Esophagus mucosa (tissue), 1 donor: ENCODE data around the gene TXNDC17. TPM values are rescaled to one million over a fixed set of nuclear protein-coding genes. Genes with fewer than 3 reads are reported as not detected.
A peak's percentile ranks its signal among the peaks of the same experiment; 100 is the strongest.
"Not testable (repeated sequence)": the region's sequence is repeated elsewhere in the genome, so short reads cannot be mapped to it uniquely, and the experiment has no call there.

Source experiments
- ATAC-seq: fragments of 200-7000 bp; cut with Tn5 transposase; one replicate; pipeline ENCODE4 v1.9.1; 2020
- total RNA-seq: library from RNA; stranded (reverse); gene quantifications from one replicate; pipeline ENCODE4 v1.2.4, GENCODE V29; 2023
- donor health status: DM: yes; HTN: yes; CAD: no.

Gene TXNDC17
- total RNA-seq, 1 donor from 2014 or later: 322 TPM

DNA sequence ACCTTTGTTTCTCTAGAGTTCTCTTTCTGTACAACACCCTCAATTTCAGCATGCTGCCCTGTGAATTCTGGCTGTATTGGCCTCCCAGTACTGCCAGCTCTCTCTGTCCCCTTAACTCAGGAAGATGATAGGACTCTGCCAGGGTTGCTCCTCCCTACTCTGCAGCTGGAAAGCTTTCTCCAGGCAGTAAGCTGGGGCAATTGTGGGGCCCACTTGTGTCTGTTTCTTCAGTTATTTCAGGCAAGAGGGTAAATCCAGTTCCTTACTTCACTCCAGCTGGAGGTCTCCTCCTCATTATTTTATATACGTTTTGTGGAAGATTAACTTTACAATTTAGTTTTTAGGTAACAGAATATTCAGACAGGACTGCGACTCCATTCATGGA lies 20.6 kb downstream of the TXNDC17 start:
- no peak for ATAC-seq

DNA sequence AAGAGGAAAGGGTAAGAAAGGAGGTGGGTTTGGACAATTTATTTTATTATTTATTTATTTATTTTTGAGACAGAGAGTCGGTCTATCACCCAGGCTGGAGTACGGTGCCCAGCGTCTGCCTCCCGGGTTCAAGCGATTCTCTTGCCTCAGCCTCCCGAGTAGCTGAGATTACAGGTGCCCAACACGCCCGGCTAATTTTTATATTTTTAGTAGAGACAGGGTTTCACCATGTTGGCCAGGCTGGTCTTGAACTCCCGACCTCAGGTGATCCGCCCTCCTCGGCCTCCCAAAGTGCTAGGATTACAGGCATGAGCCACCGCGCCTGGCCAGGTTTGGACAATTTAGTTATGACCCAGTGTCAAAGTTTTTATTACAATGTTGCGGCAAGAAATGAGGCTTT lies 22.3 kb downstream of the TXNDC17 start:
- ATAC-seq: not testable (repeated sequence)

DNA sequence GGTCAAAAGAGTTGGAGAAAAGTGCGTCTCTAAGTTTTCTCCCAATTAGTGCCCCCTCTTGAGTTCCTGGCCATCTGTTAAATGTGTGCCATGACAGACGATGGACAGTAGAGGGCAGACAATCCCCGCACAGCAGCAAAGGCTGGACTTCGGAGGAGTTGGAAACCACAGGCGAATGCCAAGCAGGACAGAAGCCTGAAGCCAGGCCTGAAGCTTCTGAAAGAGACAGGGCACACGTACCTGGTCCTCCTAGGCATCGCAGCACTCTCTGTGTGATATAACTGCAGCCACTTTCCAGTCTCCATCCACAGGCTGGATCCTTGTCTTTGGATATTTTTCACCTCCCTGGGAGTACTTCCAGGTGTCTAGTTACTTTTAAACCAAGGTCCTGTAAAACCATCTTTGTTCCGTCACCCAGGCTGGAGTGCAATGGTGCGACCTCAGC lies 25.2 kb downstream of the TXNDC17 start:
- peak; percentile 61 for ATAC-seq

DNA sequence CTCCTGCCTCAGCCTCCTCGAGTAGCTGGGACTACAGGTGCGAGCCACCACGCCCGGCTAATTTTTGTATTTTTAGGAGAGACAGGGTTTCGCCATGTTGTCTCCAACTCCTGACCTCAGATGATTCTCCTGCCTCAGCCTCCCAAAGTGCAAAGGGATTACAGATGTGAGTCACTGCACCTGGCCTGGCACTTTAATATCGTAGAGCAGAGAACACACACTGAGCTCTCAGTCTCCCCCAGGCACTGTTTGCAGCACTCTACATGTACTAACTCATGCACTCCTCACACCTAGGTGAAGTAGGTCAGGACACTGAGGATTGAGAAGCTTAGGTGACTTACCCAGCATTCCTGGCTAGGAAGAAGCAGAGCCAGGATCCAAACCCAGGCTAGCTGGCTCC lies 25.7 kb downstream of the TXNDC17 start:
- peak; percentile 82 for ATAC-seq

DNA sequence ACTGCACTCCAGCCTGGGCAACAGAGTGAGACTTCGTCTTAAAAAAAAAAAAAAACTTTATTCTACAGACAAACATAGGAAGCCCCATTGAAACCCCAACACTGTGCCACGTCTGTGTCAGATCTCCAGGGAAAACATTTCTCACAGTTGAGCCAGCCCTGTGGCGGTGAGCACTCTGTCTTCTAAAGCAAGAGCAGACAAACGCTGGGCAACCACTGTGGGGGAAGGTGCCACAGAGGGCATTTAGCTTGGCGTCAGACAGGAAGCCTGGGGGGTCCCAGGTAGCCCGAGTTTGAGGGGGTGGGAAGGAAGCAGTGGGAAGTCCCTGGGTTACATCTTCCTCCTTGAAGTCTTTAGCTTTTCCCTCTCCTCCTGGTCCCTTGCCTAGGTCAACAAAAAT lies 26.7 kb downstream of the TXNDC17 start:
- ATAC-seq: no peak

DNA sequence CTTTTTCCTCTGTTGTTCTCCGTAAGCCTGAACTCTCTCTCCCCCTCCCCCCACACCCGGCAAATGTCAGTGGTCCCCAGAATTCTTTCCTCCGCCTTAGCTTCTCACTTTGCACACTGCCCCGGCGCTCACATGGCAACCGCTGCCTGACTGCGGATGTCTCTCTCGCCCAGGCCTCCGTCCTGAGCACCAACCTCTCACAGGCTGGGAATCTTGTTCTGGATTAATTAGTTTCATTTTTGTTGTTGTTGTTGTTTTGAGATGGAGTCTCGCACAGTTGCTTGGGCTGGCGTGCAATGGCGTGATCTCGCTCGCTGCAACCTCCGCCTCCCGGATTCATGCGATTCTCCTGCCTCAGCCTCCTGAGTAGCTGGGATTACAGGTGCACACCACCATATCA lies 27.4 kb downstream of the TXNDC17 start:
- no peak for ATAC-seq

DNA sequence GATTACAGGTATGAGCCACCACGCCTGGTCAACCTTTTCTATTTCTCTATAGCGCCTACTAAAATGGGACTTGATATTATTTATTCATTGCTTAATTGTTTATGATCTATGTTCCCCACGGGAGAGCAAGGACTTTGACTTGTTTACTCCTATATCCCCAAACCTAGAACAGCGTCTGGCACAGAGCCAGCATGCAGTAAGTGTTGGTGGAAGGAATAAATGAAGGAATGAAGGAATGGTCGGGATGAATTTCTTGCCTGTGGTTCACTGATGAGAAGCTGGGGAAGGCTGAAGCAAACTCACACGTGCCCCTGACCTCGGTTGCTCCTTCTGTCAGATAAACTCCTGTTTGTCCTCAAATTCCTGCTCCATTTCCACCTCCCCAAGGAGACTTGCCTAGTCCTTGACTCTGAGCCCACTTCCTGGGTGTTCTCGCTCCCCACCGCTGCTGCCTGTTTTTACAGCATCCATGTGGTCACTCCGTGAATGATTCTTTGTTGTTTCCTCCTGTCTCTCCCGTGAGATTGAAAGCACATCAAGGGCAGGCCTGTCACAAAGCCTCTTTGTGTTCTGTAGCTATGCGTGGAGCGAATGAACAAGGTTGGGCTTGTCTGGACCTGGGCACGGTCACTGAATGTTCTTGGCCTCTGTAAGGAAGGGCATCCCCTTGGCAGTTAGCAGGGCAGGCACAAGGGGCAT lies 28.0 kb downstream of the TXNDC17 start:
- peak; percentile 39 for ATAC-seq

DNA sequence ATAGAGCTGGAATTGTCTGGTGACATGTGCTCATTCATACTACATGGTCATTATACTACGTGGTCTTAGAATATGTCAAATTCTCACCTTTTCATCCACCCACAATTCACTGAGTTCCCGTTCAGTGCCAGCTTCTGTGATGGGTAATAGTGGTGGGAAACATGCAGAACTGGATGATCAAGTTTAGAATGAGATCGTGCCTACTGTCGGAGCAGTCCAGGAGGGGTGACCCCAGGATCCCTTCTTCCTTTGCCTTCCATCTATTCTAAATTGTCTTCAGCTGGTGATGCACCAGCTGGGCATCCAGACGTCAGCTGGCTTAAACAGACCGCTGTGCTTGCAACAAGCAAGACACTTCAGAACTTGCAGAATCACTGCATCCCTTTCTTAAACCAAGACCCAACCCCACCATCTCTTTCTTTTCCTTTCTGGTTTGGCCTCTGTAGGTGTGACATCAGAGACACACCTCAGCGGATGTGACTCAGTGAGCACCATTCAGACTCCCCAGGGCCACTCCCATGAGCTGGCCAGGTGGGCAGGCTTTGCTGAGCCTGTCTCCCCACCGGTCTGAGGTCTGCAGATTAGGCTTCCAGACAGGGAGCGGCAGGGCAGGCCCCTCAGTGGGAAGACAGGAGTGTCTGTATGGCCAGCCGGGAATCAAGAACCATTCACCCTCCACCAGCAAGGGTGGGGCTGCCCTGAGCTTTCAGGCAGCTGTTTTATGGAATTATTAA lies 28.8 kb downstream of the TXNDC17 start:
- ATAC-seq: peak; percentile 91

DNA sequence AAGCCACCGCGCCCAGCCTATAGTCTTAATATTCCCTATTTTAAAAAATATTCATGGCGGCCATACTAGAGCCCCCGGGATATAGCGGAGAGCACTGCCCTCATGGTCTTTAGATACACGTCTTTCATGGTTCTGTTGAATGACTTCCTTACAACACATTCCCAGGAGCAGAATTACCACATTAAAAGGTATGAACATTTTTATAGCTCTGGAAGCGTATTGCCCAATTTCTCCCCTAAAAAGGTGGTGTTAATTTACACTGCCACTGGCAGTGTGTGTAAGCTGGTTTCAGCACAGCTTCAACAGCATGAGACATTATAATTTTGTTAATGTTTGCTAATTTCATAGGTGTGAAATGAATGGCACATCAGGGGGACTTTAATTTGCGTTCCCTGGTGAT lies 29.7 kb downstream of the TXNDC17 start:
- ATAC-seq: no peak

DNA sequence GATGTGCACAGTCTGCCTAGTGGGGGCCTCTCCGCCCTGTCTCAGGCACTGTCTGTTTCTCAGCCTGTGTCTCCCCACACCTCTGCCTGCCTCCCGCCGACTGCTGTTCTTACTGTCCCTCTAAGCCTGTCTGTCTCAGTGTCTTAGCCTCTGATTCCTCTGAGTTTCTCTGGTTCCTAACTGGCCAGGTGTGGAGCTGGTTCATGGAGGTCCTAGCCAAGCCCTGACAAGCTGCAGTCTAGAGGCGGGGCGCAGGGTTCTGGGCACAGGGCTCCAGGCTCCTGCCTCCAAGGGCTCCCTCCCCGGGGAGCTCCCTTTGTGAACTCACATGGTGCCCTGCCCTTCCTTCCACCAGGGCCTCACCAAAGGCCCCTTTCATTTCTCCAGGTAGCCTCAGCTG lies 30.1 kb downstream of the TXNDC17 start:
- ATAC-seq: peak; percentile 29

DNA sequence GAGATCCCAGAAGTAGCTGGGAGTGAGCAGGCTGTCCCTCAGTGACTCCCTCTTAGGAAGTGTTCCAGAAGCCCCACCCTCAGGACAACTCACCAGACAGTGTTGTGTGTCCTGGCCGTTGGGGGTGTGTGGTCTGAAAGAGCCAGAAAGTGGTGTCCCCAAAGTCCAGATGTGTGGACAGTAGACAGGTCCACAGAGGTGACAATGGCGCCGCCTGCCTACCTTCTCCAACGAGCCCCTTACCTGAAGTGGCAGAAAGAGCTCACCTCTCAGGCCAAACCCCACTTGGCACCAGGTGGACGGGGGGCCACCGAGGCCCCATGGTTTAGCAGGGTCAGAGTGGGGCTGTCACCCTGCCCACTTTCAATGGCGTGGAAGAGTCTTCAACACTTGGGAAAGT lies 30.6 kb downstream of the TXNDC17 start:
- ATAC-seq: peak; percentile 13

DNA sequence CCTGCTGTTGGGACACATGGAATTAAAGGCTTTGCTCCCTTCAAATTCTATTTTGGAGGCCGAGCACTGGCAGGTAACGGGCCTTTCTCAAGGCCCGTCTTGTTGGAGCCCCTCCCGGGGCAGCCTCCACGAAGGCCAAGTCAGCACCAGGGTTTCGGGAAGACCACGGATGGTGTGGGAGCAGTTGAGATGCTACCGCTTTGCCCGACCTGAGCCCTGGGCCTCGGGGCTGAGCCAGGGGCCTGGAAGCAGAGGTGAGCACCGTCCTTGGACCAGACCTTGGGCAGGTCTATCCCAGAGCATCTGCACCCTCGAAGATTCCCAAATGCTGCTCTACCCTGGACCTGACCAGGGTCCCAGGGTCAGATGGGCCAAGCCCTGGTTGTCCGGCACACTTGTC lies 33.7 kb downstream of the TXNDC17 start:
- no peak for ATAC-seq

DNA sequence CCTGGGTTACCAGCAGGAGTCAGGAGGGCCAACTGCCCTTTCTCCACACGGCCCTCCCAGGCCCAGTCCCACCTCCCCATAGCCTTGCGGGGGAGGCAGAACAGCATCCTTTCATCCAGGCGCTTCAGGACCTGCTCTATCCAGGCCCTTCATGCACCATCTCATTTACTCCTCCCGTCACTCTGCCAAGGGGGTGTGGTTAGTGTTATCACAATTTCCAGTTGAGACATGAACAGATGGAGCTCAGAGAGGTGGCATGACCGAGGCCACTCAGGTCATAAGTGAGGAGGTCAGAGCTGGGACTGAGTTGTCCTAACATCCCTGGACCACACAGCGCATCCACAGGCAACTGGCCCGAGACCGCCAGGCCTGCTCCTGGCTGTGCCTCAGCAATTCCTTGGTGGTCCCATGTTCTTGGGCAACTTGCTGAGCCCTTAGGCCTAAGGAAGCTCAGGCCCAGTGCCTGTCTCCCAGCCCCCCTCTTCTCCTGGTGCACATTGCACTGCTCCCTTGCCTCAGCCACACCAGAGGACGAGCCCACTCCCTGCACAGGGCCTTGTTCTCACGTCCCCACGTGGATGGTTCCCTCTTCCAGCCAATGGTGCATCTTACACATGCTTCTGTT lies 34.5 kb downstream of the TXNDC17 start:
- ATAC-seq: peak; percentile 21

DNA sequence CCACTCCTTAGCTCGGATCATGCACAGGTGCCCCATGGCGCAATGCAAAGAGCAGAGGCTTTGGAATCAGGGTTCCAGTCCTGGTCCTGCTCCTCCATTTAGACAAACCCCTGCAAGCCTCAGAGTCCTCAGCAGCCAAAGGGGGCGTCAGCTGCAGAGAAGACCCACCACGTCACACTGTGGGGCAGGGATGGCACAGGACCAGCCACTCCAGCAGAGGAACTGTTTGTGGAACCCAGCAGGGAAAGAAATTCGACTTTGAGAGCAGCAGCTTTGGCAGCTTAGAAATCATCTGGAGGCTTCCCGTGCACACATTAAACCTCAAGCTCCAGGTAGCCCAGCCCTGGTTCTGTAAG lies 35.9 kb downstream of the TXNDC17 start:
- no peak for ATAC-seq

DNA sequence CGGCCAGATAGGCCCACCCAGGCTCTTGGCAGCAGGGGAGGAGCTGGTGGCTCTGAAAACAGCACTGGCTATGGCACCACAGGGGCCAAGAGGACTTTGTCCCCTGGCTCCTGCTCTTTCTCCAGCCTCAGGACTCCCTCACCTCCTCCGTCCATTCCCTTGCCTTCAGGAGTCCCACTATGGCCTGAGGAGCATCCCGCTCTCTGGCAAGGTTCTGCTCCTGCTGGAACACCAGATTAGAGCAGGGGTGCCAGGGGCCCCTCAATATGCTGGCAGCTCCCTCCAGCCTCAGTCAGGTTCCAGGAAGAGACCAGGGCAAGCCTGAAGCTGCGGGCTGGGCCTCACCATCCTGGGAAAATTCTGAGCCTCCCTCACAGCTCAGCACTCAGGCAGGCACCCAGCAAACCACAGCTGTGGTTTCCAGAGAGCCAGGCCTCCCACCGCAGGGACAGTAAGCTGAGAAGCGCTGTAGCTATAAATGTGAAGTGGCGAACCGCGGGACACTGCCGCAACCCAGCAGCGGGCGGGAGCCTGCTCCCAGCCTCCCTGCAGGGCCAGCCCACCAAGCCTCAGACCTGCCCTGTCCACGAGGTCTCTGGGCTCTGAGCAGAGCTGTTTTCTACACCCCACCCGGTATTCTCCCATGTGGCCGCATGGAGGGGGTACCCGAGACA lies 36.4 kb downstream of the TXNDC17 start:
- ATAC-seq: no peak

DNA sequence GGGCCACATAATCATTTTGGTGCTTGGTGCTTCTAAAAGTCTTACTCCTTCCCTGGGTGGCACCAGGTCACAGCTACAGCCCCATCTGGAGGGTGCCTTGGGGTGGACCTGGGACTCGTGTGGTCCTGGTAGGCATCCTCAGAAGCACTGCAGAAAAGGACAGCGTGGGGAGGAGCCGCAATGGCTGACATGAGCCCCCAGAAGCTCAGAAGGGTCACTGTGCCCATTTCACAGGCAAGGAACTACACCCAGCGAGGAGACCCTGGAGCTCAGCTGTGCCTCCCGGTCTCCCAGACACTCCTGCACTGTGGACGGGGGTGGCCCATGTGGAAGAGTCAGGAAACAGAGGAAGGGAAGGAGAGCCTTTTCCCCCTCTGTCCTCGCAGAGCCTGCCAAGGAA lies 37.1 kb downstream of the TXNDC17 start:
- ATAC-seq: no peak

DNA sequence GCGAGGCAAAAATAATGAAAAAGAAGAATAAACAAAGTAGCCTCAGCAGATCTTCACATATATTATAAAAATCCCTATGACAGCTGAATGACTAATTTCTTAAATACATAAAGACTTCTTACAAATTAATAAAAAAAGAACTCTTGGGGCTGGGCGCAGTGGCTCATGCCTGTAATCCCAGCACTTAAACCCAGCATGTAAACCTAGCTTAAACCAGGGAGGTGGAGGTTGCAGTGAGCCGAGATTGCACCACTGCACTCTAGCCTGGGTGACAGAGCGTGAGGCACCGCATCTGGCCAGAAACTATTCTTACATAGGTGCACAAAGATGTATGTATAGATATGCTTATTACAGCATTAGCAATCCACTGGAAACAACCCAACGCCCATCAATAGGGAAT lies 38.4 kb downstream of the TXNDC17 start:
- ATAC-seq: peak; percentile 81

DNA sequence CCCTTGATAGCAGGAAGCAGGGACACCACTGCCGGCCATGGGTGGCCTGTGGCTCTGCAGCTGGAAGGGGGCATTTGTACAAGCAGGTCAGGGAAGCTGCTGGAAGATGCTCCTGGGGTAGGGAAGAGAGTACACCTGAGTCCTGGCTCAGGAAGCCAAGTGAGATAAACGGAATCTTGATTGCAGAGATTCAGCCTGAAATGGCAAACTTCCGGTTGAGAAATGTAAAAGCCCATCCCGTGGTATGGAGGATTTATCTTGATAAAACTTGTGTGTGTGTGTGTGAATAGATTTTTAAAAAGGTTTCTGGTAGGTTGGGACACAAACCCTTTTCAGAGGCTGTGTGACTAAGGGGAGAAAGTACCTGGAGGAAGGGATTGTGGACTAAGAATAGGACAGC lies 40.3 kb downstream of the TXNDC17 start:
- no peak for ATAC-seq

DNA sequence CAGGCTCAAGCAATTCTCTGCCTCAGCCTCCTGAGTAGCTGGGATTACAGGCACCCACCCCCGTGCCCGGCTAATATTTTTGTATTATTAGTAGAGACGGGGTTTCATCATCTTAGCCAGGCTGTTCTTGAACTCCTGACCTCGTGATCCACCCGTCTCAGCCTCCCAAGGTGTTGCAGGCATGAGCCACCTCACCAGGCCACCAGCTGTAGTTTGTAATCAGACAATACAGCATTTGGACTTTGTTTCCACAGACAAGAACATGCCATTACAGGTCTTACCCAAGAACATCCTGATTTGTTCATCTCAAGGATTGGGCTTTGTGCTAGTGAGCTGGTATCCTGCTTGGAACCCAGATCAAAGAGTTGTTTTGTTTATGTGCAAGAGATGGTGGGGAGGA lies 40.8 kb downstream of the TXNDC17 start:
- peak; percentile 59 for ATAC-seq

DNA sequence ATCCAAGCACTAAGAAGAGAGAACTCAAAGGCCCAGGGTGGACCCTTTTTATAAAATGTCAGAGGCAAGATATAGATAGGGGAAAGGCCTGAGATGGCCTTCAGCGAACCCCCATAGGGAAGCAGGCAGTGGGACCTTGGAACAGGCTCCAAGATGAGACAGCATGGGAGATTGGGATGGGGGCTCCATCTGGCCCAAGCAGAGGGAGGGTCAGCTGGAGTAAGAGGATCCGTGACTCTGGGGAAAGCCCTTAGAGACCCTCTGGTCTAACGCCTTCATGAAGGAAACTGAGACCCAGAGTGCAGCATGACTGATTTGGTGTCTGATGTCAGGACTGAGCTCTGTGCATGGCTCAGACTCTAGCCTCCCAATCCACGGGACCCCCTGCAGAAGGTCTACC lies 41.5 kb downstream of the TXNDC17 start:
- ATAC-seq: no peak

DNA sequence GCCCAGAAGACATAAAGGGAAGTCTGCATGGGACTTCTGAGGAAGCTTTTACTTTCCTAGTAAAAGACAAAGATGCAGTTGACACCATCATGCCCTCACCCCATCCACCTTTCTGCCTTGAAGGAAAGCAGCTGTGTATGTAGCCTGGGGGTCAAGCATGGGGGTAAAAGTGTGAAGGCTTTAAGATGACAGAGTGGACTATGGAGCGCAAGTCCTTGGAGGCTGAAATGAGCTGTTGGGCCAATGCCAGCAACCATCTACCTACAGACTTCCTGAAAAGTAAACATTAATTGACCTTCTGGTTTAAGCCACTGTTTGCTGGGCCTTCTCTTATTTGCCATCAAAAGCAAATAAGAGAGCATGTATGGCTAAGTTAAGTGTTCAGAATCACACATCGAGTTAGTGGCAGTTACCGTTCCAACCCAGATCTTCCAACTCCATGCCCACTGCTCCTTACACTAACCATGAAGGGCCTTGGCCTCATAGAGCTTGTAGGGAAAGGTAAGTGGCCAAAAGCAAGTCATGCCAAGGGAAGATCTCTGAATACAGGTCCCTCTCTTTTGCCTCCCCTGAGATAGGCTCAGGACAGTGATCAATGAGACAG lies 42.3 kb downstream of the TXNDC17 start:
- ATAC-seq: no peak

DNA sequence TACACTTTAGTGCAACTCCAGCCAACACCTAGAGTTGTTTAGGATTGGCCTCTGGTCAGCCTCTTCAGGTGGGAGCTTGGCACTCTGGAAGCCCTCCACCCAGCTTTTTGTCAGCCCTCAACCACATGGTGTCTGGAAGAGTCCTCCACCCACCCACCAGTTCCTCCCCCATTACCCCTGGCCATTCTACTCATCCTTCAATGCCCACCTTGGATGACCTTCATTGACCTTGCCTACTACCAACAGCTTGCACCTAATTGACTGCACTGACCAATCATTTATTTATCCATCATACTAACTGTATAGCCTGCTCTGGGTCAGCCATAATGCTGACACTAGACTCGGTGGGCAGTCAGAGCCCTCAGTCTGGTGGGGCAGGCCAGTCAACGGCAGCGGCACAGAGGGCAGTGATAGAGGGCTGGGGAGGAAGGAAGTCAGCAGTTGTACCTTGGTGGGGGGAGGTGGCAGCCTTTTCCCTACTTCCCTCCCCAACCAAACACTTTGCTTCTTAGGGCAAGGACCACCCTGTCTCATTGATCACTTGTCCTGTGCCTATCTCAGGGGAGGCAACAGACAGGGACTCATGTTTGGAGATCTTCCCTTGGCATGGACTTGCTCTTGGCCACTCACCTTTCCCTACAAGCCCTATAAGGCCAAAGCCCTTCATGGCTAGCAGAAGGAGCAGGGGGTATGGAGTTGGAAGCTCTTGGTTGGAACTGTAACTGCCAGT lies 43.0 kb downstream of the TXNDC17 start:
- no peak for ATAC-seq

DNA sequence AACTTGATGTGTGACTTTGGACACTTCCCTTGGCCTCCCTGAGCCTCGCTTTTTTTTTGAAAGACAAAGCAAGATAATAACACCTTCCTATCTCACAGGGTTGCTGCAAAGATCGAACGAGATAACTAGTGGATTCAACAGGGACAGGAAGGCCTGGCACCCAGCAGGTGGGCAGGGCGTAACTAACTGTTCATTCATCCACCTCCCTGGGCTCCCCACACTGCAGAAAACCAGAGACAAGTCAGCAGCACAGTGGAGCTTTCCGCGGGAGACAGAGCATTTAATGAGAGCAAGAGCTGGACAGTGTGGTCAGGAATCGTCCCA lies 43.6 kb downstream of the TXNDC17 start:
- no peak for ATAC-seq
